Measurements from ENCODE around the gene LARP4B.

Gene LARP4B

GRCh38 chr10:821322-821721, 110.2 kb downstream of the LARP4B start:
- DNase-seq = no peak

- DNase-seq = no peak
Observed at GRCh38 chr10:819816-820215, 111.7 kb downstream of the LARP4B start.

- no peak for DNase-seq
Observed at GRCh38 chr10:819326-819725, 112.2 kb downstream of the LARP4B start.

DNA sequence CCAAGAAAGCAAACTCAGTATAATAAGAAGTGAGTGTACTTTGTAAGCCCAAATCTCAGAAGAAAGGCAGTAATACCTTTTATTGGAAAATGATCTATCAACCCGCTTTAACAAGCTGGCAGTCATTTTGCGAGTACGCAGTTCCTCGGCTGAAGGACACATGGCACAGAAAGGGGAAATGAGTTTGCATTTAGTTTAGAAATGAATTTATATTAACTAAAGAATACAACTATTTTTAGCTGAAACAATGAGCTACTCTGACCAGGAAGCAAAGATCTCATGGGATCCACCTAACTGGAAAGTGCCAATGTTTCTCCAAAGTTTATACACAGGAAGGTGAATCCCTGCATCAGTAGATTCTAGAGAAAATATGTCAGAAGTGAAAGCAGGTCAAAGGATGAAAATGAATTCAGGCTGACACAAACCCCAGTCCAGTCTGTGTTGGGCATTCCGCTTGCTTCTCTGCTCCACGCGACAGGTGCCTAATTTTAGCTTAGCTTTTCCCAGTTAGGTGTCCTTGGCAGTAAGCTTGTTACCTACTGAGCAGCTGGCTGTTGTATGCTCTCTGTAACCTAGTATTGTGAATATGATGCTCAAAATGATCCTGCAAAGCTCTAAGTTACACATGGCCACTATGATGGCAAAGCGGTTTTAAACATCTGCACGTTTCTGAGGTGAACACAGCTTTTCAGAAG, 112.8 kb downstream of the LARP4B start:
- no peak for DNase-seq

DNA sequence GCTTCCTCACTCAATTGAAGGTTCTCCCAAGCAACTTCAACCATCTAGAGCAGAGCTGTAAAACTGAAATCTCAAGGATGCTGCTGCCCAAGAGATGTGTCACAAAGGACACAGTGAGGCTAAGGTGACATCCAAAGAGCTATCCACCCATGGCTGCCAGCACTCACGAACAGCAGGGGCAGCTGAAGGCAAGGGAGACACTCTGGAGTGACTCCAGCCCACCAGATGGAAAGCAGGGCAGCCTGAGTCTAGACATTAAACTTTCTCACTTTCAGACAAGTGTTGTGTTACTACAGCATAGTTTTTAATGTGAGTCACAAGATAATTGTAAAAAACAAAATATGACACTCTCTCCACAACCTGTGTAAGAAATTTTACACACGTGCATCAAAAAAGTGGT, 113.5 kb downstream of the LARP4B start:
- DNase-seq = no peak

DNA sequence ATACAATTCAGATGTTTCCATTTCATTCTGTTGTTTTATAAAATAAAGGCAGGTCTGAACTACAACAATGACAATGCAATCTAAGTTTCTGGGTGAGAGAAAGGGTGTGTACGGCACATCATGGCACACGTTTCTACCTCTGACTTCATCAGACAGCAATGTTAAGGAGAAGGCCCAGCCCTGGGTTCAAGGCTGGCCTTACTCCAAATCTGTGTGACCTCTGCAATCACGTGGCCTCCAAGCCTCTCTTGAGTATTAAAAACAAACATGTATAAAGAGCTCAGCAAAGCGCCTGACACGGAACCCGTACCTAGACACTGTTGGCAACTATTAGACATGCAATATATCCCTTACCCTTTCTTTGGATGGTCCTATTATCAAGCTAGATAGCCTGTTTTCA, 114.1 kb downstream of the LARP4B start:
- DNase-seq = no peak

DNA sequence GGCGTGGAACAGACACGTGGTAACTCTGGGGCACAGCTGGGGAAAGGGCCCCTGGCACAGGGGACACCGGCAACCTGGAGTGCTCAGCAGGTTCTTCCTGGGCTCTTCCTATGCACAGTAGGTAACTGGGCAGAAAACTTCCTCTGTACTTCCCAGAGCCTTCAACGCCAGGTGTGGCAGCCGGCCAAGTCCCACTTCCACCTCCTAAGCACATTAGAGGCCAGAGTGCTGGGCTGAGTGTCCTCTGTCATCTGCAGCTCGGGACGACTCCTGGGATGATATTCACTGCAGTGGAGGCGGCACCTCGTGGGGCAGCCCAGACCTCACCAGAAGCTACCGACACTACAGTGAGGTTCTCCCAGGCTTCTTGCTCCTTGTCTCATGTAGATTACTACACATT, 114.5 kb downstream of the LARP4B start:
- no peak for DNase-seq

- no peak for DNase-seq
Observed at GRCh38 chr10:816091-816477, 115.4 kb downstream of the LARP4B start.

DNA sequence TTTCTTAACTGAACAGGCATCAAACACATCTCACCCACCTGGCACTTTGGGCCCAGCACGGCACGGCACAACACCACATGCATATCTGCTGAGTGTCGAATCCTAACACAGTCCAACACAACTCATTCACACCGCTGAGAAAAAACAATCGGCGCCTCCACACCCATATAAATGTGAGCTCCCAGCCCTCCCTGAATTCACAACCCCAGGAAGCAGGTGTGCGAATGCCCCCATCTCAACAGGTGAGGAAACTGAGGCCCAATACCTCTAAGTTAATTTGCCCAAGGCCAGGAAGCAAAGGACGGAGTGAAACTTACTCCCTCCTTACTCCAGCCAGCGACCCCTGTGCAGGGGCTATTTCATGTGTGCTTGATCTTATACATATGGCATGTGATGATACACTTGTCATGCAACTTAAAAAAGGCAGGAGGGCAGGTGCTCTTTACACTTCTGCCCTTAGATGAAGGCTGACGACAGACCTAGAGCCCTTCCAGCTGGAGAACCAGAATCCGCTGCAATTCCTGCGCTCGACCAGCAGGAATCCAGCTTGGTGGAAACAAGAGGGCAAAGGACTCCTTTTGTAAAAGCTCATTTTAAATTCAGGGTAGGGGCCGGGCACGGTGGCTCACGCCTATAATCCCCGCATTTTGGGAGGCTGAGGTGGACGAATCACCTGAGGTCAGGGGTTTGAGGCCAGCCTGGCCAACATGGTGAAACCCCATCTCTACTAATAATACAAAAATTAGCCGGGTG, 116.0 kb downstream of the LARP4B start:
- DNase-seq = no peak

GRCh38 chr10:814536-815302, 116.8 kb downstream of the LARP4B start:
- no peak for DNase-seq

DNA sequence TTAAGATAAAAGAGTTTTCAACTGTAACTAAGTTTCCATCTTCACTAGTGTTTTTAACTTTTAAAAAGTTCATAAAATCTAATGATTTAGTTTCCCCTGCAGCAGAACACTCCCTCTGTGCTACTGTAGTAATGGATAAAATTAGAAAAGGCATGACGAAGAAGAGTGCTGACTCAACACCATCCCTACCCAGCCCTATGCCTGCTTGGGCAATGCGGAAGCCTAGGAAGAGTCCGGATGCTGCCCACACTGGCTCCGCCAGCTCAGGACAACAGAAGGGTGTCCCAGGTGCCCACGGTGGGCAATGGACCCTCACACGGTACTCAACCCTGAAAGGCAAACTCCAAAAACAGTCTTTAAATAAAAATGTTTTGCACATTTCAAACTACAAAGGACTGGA, 118.2 kb downstream of the LARP4B start:
- no peak for DNase-seq

DNA sequence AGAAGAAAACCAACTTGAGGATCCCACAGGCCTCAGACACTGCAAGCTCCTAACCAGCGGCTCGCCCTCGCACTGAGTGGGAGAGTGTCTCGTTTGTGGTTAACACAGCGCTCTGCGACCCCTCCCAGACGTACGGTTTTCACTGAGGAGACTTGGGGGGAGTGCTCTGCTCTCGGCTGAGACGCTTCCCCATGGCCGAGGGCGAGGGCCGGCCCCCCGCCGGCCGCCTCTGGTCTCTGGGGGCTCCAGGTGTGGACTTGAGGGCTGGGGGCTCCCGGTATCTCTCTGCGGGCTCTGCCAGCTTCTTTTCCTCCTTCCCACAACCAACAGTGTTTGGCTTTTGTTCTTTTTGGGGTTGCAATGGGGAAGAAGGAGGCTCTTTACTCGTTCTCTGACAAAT, 118.7 kb downstream of the LARP4B start:
- no peak for DNase-seq

DNA sequence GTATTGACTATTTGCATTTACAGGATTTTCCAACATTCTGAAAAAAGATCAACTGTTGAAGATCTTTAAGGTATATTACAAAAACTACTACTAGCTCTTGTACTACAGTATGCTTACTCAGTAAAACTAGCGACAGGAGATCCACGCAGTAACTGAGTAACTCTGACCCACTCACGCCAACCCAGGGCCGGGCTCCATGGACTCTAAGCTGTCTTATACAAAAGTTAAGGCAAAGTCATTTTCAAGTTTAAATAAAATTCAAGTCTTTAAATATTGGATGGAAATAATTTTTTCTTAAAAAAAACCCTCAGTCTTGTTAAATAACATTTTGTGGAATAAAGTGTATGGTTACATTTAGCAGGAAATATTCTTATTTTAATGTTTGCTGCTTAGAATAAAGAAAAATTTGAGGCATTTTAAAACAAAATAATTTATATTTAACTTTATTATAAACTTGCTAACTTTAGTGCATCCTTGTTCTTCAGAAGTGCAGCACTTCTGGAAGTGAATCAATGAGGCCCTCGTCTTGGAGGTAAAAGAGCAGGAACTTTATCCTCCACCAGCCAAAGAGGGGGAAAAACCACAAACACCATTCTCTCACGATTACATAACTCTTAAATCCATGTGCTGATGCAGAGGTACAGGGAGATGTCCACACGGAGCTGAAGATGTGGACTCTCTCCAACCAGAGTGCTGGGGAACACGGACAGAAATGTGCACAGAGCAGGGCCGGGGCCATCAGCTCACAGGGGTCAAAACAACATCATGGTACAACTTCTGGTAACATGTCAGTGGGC, 119.9 kb downstream of the LARP4B start:
- DNase-seq = no peak

DNA sequence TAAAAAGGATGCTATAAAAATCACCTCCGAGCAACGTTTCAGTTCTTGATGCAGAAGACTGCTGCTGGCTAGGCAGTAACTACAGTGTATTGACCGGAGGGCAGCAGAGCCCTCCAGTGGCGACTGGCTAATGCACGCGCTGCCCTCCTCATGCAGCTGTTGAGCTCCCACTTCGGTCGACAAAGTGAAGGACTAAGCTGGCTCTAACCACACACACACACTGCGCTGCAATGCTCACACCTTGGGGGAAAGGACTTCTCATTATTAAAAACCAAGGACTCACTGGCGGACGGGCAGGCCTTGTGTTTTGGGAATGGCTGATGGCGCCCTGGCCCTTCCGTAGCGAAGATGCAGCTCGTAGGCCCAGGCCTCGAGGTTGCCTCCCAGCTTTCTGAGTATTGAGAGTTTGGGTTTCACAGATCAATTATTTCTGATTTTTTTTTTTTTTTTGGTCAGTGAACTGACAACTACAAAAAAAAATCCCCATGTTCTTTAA, 121.1 kb downstream of the LARP4B start:
- no peak for DNase-seq

DNA sequence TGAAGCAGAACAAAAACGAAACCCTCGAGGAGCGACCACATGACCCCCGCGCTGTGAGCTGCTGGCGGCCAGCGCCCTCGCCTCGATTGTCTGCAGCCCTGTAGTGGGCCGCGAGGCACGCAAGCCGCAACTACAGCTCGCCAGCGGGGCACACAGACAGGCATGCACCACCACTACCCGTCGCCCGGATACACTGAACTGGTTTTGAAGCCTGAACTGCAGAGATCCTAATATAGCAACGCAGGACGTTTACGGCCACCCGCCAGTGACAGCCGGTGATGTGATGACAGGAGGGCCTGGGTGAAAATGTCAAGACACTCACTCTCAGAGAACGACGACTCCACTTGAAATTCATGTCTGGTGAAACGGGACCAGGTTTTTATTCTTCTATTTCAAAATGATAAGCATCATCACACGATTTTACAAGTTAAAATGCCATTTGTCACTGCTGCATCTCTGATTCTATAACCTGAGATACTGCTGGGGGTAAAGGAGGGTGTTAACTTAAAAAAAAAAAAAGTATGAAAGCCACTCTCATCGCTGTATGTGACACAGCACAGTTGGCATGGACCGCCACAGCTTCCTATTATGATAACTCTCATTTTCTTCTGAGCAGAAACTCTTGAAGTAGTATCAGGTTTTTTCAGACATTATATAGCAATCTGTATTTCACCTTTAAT, 121.7 kb downstream of the LARP4B start:
- DNase-seq = no peak

- no peak for DNase-seq
Observed at GRCh38 chr10:807958-808353, 123.5 kb downstream of the LARP4B start.

- DNase-seq = no peak
Observed at GRCh38 chr10:807163-807957, 124.1 kb downstream of the LARP4B start.

DNA sequence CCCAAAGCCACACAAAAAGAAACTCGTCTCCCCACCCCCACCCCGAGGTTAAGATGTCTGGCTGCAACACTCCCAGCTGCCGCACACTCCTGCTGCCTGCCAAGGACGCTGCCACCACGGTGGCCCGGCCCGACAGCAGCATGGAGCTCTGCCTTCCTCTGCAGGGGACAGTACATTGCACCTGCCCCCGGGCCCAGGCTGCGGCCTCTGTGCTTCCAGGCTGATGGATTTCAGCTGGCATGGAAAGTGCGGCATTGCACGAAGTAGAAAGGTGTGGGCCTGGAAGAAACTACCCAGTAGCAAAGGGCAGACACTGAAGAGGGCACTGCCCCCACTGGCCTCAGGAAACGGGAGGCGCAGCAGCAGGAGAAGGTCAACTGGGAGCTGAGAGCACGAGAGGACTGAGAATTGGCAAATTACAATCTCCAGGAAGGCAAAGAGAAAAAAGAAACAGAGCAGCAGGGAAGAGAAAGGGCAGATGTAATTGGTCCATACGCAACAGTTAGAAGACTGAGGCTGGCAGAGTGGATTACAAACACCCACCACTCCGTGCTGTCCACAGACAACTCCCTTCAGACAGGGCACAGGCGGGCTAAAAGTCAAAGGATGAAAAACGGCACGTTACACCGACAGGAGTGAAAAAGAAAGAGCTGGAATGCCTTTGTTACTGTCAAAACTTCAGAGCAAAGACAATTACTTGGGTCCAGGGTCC, 124.9 kb downstream of the LARP4B start:
- DNase-seq = no peak

- no peak for DNase-seq
Observed at GRCh38 chr10:805620-806305, 125.7 kb downstream of the LARP4B start.
